GM12878 (cell line): ENCODE data around the gene GLS. TPM values are rescaled to one million over a fixed set of nuclear protein-coding genes. Genes with fewer than 3 reads are reported as not detected.
A peak's percentile ranks its signal among the peaks of the same experiment; 100 is the strongest.

Source experiments
- ATAC-seq: fragments of 200-7000 bp; cut with Tn5 transposase; 3 replicates; pipeline ENCODE4 v1.9.1; 2020; ENCODE audit warnings: mild to moderate bottlenecking, moderate library complexity
- BruUV-seq: library from RNA; stranded (reverse); fragments of 400-500 nt; replicated peaks from 2 replicates; lab custom pipeline; 2021; lab: Mats Ljungman, UMichigan
- CTCF ChIA-PET: fragments of 300-600 bp; sonication (Branson Sonifier 250); formaldehyde crosslinking; extraction: SDS; loops from one replicate; lab custom pipeline; 2021; ENCODE audit warnings: inconsistent platforms; lab: Yijun Ruan, JAX
- POLR2A ChIA-PET: fragments of 350-600 bp; formaldehyde crosslinking; extraction: SDS; loops from one replicate; lab custom pipeline; 2021; ENCODE audit warnings: inconsistent platforms; lab: Charles Lee
- RAD21 ChIA-PET: fragments of 300-600 bp; sonication (Branson Sonifier 250); formaldehyde crosslinking; loops from one replicate; lab custom pipeline; 2023; ENCODE audit warnings: antibody characterized with exemption; ENCODE audit not compliant: unreplicated experiment; lab: Charles Lee
- SMC1A ChIA-PET: fragments of 300-600 bp; sonication (Branson Sonifier 250); formaldehyde crosslinking; loops from one replicate; lab custom pipeline; 2023; ENCODE audit not compliant: unreplicated experiment, uncharacterized antibody; lab: Charles Lee
- DNase-seq: peaks from one replicate; pipeline ENCODE4 v3.0.0-alpha.2; 2011; ENCODE audit warnings: low read depth, low spot score
- FAIRE-seq: peaks from 3 replicates; lab custom pipeline; 2011; peaks lifted over from hg19 to GRCh38; lab: Jason Lieb, UNC
- H2AFZ ChIP-seq: 2 replicates; pipeline ENCODE4 v1.6.0; 2011; ENCODE audit warnings: low read depth, low read length, control low read depth; ENCODE audit not compliant: control insufficient read depth
- H3K27ac ChIP-seq: 2 replicates; pipeline ENCODE4 v1.5.1; 2011; ENCODE audit warnings: control low read depth; ENCODE audit not compliant: control insufficient read depth, insufficient read depth
- H3K27me3 ChIP-seq, 2 experiments: replicated peaks in 1 of 2; 2 replicates each; pipeline versions ENCODE4 v1.6.0 to v1.6.1; 2011; ENCODE audit warnings: low read length in 1 of 2; ENCODE audit not compliant: control insufficient read depth in 2 of 2, insufficient read depth in 2 of 2
- H3K36me3 ChIP-seq, 2 experiments: 2 replicates each; pipeline ENCODE4 v1.5.1; 2011; ENCODE audit warnings: low read length in 1 of 2; ENCODE audit not compliant: control insufficient read depth in 2 of 2, insufficient read depth in 2 of 2
- H3K4me1 ChIP-seq: 2 replicates; pipeline ENCODE4 v1.6.1; 2011; ENCODE audit warnings: mild to moderate bottlenecking, low read length, moderate library complexity, mixed read lengths; ENCODE audit not compliant: control insufficient read depth, insufficient read depth
- H3K4me2 ChIP-seq: 2 replicates; pipeline ENCODE4 v1.6.0; 2011; ENCODE audit warnings: control low read depth; ENCODE audit not compliant: control insufficient read depth, insufficient read depth
- H3K4me3 ChIP-seq: fragments of 200-600 bp; sonication (generic); 2 replicates; pipeline ENCODE4 v1.5.1; 2016
- H3K79me2 ChIP-seq: 2 replicates; pipeline ENCODE4 v1.6.0; 2011; ENCODE audit warnings: low read length; ENCODE audit not compliant: control insufficient read depth, insufficient read depth
- H3K9ac ChIP-seq: 2 replicates; pipeline ENCODE4 v1.8.0; 2011; ENCODE audit warnings: low read length, control low read depth, mixed read lengths; ENCODE audit not compliant: control insufficient read depth, insufficient read depth
- H3K9me3 ChIP-seq: replicated peaks from 3 replicates; pipeline ENCODE4 v1.5.1; 2011; ENCODE audit warnings: mild to moderate bottlenecking, low read length; ENCODE audit not compliant: control insufficient read depth, insufficient read depth
- H4K20me1 ChIP-seq: 2 replicates; pipeline ENCODE4 v1.6.0; 2011; ENCODE audit not compliant: control insufficient read depth, insufficient read depth
- CBFB ChIP-seq: IDR thresholded peaks from 2 replicates; pipeline ENCODE4 v1.6.1; 2016; ENCODE audit warnings: antibody characterized with exemption, low read depth
- CEBPB ChIP-seq, 2 experiments: fragments of 150-350 bp in 1 of 2; IDR thresholded peaks; 2 replicates each; pipeline ENCODE4 v1.6.1; 2012 to 2014; ENCODE audit warnings: low read depth in 2 of 2, low read length in 2 of 2, borderline replicate concordance in 1 of 2, inconsistent platforms in 1 of 2
- NFYB ChIP-seq: IDR thresholded peaks from 2 replicates; pipeline ENCODE4 v1.6.1; 2011; ENCODE audit warnings: low read depth, mild to moderate bottlenecking, low read length, improper control_type of control experiment, moderate library complexity; ENCODE audit not compliant: insufficient read depth
- POLR2AphosphoS5 ChIP-seq: IDR thresholded peaks from 2 replicates; pipeline ENCODE4 v1.6.1; 2011; ENCODE audit warnings: mild to moderate bottlenecking, low read length, inconsistent platforms
- WGBS: methylation state at CpG from one replicate; pipeline ENCODE4 v1.1.6; 2016; ENCODE audit warnings: low lambda C conversion rate; ENCODE audit not compliant: insufficient replicate concordance, insufficient coverage; ENCODE audit errors: missing lambda C conversion rate; 5-methylcytosine and 5-hydroxymethylcytosine counted together
- in situ Hi-C: fragments of 300-500 bp; cut with MboI; formaldehyde crosslinking; loops from 9 replicates; pipeline ENCODE4 v1.14.3; 2018; ENCODE audit warnings: mixed read lengths
- intact Hi-C: fragments of 100-400 bp; cut with micrococcal nuclease; formaldehyde crosslinking; loops from one replicate; pipeline ENCODE4 v1.14.2; 2022; ENCODE audit not compliant: unreplicated experiment
- polyA plus RNA-seq, 11 experiments: library from polyadenylated mRNA; depleted of rRNA in 4 of 11; unstranded in 6 of 11; stranded (reverse) in 5 of 11; fragments of >200 nt; fragmentation: Nextera tagmentation in 4 of 11; fragmentation: Illumina TruSeq in 1 of 11; extraction: Ambion mirVana in 4 of 11; extraction: Trizol in 1 of 11; gene quantifications; 1 replicate in 1 of 11; 2 replicates in 10 of 11; pipeline versions ENCODE4 v1.2.1 to v1.2.3, GENCODE V29; 2011 to 2016; ENCODE audit warnings: inconsistent platforms in 2 of 11, missing spikeins in 2 of 11, low read depth in 1 of 11
- total RNA-seq, 4 experiments: library from RNA; depleted of rRNA in 3 of 4; stranded (reverse); fragments of >200 nt in 3 of 4; fragmentation: Illumina TruSeq in 1 of 4; extraction: Trizol in 1 of 4; gene quantifications; 2 replicates each; pipeline versions ENCODE4 v1.2.1 to v1.2.3, GENCODE V29; 2013 to 2021

GLS gene
- total and polyA plus RNA-seq, 10 of the 15 experiments (the other 5 are each of a cell fraction or from before 2014, with no cell fraction given), result 15.7 to 145 (median 70.8) TPM

GRCh38 chr2:191012845-191013681 is 132.4 kb downstream of the GLS start:
- H3K9me3 ChIP-seq, result no peaks in the 10 kb centered on the region; the same call in 1 of the 3 replicates
- TF ChIP-seq CBFB (0 out of 2 replicates have a peak, but pooled peaks have one; percentile 14), CEBPB (IDR thresholded peaks at IDR 0.05; ENCODE audit: borderline replicate concordance in 1 of 2, low read depth in 2 of 2, low read length in 2 of 2) (peak in 1 of 2 experiments; percentile 29; a peak in 1 of 4 replicates), POLR2AphosphoS5 (0 out of 2 replicates have a peak, but pooled peaks have one; percentile 91), NFYB (no peak)
- H3K36me3 ChIP-seq, result peaks cover 0 to 31% of the 10 kb centered on the region in 2 experiments; a peak in 3 of 4 replicates
- POLR2A ChIA-PET, result interaction anchor here (0.5 to 5.7 kb wide), 18 partner anchors 7 to 131 kb away, joined by 3 to 75 read pairs (median 5); no protein-coding TSS in a partner anchor
- no TSS peak for BruUV-seq
- WGBS, result 16% methylated on average over 14 of the region's 14 CpGs
- SMC1A ChIA-PET, result interaction anchor here (0.6 to 3.8 kb wide), 20 partner anchors 7 to 468 kb away, joined by 3 to 23 read pairs (median 6); no protein-coding TSS in a partner anchor
- H3K27ac ChIP-seq, result peak overlapping the region; percentile 97
- no peak overlapping the region for H2AFZ ChIP-seq
- peaks cover 18% of the 10 kb centered on the region for H3K4me1 ChIP-seq
- in situ Hi-C loops (no loop called here), intact Hi-C loops (loop anchor here (5.0 kb wide), 1 partner anchor 131 kb away; the partner anchor contains the start of gene GLS)
- no peak for DNase-seq
- FAIRE-seq, result no peak
- H3K4me2 ChIP-seq, result peak overlapping the region; percentile 77
- H3K4me3 ChIP-seq, result peak overlapping the region; percentile 92
- peak overlapping the region; percentile 95 for H3K9ac ChIP-seq
- H3K79me2 ChIP-seq, result peaks cover 67% of the 10 kb centered on the region
- peak; percentile 9 for ATAC-seq
- CTCF ChIA-PET, result interaction anchor here (0.6 to 1.9 kb wide), 10 partner anchors 10 to 656 kb away, joined by 3 to 13 read pairs (median 3); no protein-coding TSS in a partner anchor
- no peaks in the 10 kb centered on the region for H3K27me3 ChIP-seq
- H4K20me1 ChIP-seq, result peaks cover 6% of the 10 kb centered on the region
- RAD21 ChIA-PET, result interaction anchor here (0.6 to 3.1 kb wide), 8 partner anchors 10 to 362 kb away, joined by 3 to 12 read pairs (median 4); no protein-coding TSS in a partner anchor
